ENCODE measurements around the gene ASCC1.
A peak's percentile ranks its signal among the peaks of the same experiment; 100 is the strongest.

GRCh38 chr10:72087392-72087968, 128.6 kb downstream of the ASCC1 start:
- TF ChIP-seq EZH2phosphoT487 (IDR thresholded peaks at IDR 0.05) = peak; percentile 93
- TF ChIP-seq CTCF (IDR thresholded peaks at IDR 0.05) = no peak

Data from neural progenitor cell (in vitro differentiated cells).